ENCODE measurements around the gene GPR17. TPM values are rescaled to one million over a fixed set of nuclear protein-coding genes. Genes with fewer than 3 reads are reported as not detected.
A peak's percentile ranks its signal among the peaks of the same experiment; 100 is the strongest.

GPR17 gene
- total RNA-seq, 2 donors from 2014 or later = not detected

DNA sequence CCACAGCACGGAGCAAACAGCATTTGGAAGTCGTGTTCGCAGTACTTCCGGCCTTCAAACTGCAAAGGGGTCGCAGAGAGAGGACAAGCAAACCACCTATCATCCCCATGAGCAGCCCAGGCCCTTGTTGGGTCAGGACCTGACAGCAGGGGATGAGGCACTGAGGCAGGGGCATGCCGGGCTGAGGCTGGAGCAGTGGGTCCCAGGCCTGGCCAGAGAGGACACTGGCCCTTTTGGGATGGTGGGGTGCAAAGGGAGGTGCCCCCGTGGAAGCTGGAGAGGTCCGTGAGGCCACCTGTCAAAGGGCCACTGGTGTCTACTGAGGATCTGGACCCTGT, 8.9 kb downstream of the GPR17 start:
- no peaks in the 10 kb centered on the region for H3K9me3 Mint-ChIP-seq
- no peak for ATAC-seq
- no peaks in the 10 kb centered on the region for H3K36me3 Mint-ChIP-seq
- DNase-seq (ENCODE audit: low spot score in 2 of 2) = no peak
- H3K27ac Mint-ChIP-seq = no peak overlapping the region

- DNase-seq (ENCODE audit: low spot score in 2 of 2) (no peak), ATAC-seq (no peak)
- Mint-ChIP-seq H3K27ac (no peak overlapping the region), H3K36me3 (no peaks in the 10 kb centered on the region), H3K9me3 (no peaks in the 10 kb centered on the region)
These were observed 9.5 kb downstream of the GPR17 start for GRCh38 chr2:127655209-127656073.

- ATAC-seq (no peak), DNase-seq (ENCODE audit: low spot score in 2 of 2) (no peak)
- Mint-ChIP-seq H3K9me3 (no peaks in the 10 kb centered on the region), H3K27ac (peak overlapping the region in 1 of 2 donors; percentile 50), H3K36me3 (no peaks in the 10 kb centered on the region)
These were observed 10.7 kb downstream of the GPR17 start for GRCh38 chr2:127656569-127657231.

DNA sequence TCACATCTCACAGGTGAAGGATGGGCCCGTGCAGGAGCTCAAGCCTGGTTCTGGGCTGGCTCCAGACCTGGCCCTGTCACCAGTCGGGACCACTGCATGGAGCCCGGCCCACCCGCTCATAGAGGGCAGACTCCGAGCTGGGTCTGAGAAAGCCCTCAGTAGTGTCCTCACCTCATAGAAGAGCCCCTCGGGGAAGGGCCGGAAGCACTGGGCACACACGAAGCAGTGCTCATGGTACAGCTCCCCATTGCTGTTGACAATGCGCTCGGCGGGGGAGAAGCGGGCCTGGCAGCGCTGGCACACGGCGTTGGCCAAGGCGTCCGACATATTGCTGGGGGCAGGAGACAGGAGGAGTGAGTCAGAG, 11.3 kb downstream of the GPR17 start:
- no peak for ATAC-seq
- Mint-ChIP-seq H3K9me3 (no peaks in the 10 kb centered on the region), H3K27ac (no peak overlapping the region), H3K36me3 (no peaks in the 10 kb centered on the region)
- DNase-seq (ENCODE audit: low spot score in 2 of 2) = no peak

DNA sequence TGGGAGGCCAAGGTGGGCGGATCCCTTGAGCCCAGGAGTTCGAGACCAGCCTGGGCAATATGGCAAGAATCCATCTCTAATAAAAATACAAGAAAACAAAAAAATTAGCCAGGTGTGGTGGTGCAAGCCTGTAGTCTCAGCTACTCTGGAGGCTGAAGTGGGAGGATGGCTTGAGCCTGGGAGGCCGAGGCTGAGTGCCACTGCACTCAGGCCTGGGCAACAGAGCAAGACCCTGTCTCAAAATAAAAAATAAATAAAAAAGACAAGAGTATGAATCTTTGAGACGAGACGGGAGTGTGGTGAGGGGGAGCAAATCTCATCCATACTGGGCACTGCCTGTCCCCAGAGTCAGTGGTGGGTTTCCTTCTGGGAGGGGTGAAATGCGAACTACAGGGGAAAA, 12.2 kb downstream of the GPR17 start:
- ATAC-seq = no peak
- Mint-ChIP-seq H3K36me3 (no peaks in the 10 kb centered on the region), H3K9me3 (no peaks in the 10 kb centered on the region)

DNA sequence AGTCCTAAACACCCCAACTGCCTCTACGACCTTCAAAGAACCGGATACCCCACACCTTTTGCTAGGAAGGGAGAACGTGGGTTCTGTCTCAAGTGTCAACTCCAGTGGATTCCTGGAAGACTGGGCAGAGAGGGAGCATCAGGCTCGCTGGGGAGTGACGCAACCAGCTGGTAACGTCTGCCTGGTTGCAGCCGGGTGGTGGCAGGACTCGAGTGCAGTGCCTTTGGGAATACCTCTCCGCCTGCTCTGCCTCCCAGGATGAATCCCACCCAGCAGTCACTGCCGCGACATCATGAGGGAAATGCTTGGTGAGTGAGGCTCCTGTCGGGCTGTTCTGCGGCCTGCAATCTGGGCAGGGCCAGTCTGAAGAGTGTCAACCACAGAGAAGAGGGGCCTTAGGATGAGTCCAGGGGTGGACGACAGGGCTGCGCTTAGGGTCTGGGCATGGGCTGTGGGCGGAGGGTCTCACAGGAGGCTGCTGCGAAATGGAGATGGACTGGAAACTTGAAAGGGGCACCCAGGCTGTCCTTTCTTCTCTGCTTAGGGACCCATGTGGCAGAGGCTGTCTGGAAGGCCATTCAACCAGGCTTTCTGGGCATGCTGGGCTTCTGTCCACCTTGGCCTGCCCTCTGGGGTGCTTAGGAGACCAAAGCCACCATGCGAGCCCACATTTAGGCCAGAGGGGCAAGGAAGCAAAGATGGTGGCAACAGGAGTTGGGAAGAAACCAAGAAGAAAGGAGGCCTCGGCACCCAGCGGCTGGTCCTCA, 12.9 kb downstream of the GPR17 start:
- no peak overlapping the region for H3K27ac Mint-ChIP-seq

More for the DNA sequence above, 12.2 kb downstream of the GPR17 start:
- no peak for DNase-seq (ENCODE audit: low spot score in 2 of 2)
- H3K27ac Mint-ChIP-seq = no peak overlapping the region

DNA sequence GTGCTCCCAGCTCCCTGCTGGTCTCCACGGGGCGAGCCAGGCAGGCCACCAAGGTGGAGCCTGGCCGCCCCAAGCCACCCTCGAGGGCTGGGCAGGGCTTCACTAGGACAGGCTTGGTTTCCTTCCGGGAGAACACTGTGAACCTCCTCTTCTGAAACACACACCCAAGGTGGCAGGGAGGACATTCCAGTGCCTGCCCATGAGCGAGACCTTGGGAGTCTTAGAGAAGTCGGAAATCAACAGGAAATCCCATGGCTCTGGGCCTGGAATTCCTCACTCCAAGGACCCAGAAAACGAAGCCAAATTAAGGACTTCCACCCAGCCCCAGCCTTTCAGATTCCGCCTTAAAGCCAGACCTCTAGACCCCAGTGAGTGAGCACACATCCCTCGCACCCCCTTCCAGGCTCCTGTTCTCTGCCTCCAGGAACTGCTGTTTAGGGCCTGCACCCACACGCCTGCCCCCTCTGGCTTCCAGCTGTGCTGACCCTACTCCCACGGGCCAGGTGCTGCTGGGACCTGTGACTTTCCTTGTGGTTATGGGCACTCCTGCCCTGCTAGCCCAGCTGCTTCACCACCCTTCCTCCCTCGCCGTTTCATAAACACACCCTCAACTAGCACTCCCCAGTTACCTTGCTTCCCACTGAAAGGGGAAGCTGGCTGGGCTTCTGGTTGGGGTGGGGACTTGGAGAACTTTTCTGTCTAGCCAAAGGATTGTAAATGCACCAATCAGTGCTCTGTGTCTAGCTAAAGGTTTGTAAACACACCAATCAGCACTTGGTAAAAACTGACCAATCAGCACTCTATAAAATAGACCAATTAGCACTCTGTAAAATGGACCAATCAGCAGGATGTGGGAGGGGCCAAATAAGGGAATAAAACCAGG, 13.7 kb downstream of the GPR17 start:
- ATAC-seq = no peak
- H3K36me3 Mint-ChIP-seq = no peaks in the 10 kb centered on the region
- no peaks in the 10 kb centered on the region for H3K9me3 Mint-ChIP-seq
- no peak for DNase-seq (ENCODE audit: low spot score in 2 of 2)
- no peak overlapping the region for H3K27ac Mint-ChIP-seq

More for the DNA sequence above, 12.9 kb downstream of the GPR17 start:
- H3K9me3 Mint-ChIP-seq = no peaks in the 10 kb centered on the region
- no peaks in the 10 kb centered on the region for H3K36me3 Mint-ChIP-seq
- ATAC-seq (no peak), DNase-seq (ENCODE audit: low spot score in 2 of 2) (no peak)

- H3K9me3 Mint-ChIP-seq = no peaks in the 10 kb centered on the region
- no peak overlapping the region for H3K27ac Mint-ChIP-seq
- H3K36me3 Mint-ChIP-seq = no peaks in the 10 kb centered on the region
- no peak for DNase-seq (ENCODE audit: low spot score in 2 of 2)
- no peak for ATAC-seq
These were observed 14.3 kb downstream of the GPR17 start for GRCh38 chr2:127660291-127660578.

- H3K27ac Mint-ChIP-seq = peak overlapping the region in 1 of 2 donors; percentile 65
- H3K36me3 Mint-ChIP-seq = no peaks in the 10 kb centered on the region
- DNase-seq (ENCODE audit: low spot score in 2 of 2) = no peak
- no peaks in the 10 kb centered on the region for H3K9me3 Mint-ChIP-seq
- ATAC-seq = no peak
These were observed 15.2 kb downstream of the GPR17 start for GRCh38 chr2:127661072-127661649.

- Mint-ChIP-seq H3K9me3 (no peaks in the 10 kb centered on the region), H3K27ac (no peak overlapping the region), H3K36me3 (no peaks in the 10 kb centered on the region)
- DNase-seq (ENCODE audit: low spot score in 2 of 2) (no peak), ATAC-seq (no peak)
These were observed 16.1 kb downstream of the GPR17 start for GRCh38 chr2:127661949-127662510.

DNA sequence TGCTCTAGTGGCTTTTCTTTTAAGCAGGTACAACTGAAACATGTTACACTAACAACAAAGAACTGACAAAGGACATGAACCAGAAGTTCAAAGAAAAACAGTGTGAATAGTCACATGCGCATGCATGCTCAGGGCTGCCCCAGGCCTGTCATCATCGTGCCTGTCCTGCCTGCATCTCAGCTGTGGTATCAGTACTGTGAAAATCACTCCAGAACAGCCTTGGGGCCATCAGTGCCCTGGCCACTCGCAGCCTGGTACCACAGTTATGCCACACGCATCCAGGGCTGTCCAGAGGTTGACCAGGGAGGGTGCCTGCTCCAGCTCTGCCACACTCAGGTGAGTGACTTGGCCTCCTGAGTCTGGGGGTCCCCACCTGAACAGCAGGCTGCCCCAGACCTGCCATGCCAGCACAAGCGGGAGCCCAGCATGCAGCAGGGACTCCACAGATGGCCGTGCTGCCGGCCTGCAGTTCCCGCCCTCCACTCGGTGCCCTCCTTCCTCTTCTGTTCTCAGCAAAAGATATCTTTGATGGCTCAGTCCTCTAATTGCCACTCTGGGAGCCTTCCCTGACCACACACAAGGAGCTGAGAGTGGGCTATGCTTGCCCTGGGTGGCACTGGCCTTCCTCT, 17.1 kb downstream of the GPR17 start:
- no peaks in the 10 kb centered on the region for H3K9me3 Mint-ChIP-seq
- no peak overlapping the region for H3K27ac Mint-ChIP-seq
- DNase-seq (ENCODE audit: low spot score in 2 of 2) = peak in 1 of 2 donors; percentile 42
- ATAC-seq = no peak
- H3K36me3 Mint-ChIP-seq = no peaks in the 10 kb centered on the region

DNA sequence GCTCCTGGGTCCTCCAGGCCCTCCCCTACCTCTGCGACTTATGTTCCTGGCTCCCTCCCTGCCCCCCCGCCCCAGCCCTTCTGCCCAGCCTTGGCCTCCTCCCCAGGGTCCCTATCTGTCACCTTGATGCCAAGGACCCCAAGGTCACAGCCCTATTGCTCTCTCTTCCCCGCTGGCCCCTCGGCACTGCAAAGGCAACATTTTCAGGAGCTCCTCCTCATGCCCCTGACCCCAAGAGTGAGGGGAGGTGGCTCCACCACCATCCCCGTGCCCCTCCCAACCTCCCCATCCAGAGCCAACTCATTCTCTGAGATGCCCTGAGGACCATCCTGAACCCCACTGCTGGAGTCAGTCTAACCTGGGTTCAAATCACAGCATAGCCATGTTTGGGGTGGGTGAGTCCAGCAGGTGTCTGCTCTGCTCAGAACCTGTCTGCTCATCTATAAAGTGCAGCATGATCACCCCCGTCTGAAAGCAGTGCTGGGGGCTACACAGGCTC, 17.7 kb downstream of the GPR17 start:
- DNase-seq (ENCODE audit: low spot score in 2 of 2) (peak in 1 of 2 donors; percentile 33), ATAC-seq (no peak)
- no peaks in the 10 kb centered on the region for H3K9me3 Mint-ChIP-seq
- no peak overlapping the region for H3K27ac Mint-ChIP-seq
- H3K36me3 Mint-ChIP-seq = no peaks in the 10 kb centered on the region

- no peak overlapping the region for H3K27ac Mint-ChIP-seq
- DNase-seq (ENCODE audit: low spot score in 2 of 2) = peak in 1 of 2 donors; percentile 44
- ATAC-seq = no peak
- no peaks in the 10 kb centered on the region for H3K36me3 Mint-ChIP-seq
- H3K9me3 Mint-ChIP-seq = no peaks in the 10 kb centered on the region
These were observed 18.3 kb downstream of the GPR17 start for GRCh38 chr2:127664065-127664894.

GRCh38 chr2:127664895-127665225, 18.9 kb downstream of the GPR17 start:
- H3K27ac Mint-ChIP-seq = no peak overlapping the region
- H3K9me3 Mint-ChIP-seq = no peaks in the 10 kb centered on the region
- DNase-seq (ENCODE audit: low spot score in 2 of 2) (no peak), ATAC-seq (no peak)
- H3K36me3 Mint-ChIP-seq = no peaks in the 10 kb centered on the region

Measured in activated naive CD4-positive, alpha-beta T cell treated with anti-CD3 and anti-CD28 coated beads, Interleukin-2, amount 50 U/mL, for 72 hours (primary cell).